ENCODE measurements around the gene ARMC9. TPM values are rescaled to one million over a fixed set of nuclear protein-coding genes. Genes with fewer than 3 reads are reported as not detected.
A peak's percentile ranks its signal among the peaks of the same experiment; 100 is the strongest.
"Not testable (repeated sequence)": the region's sequence is repeated elsewhere in the genome, so short reads cannot be mapped to it uniquely, and the experiment has no call there.

ARMC9 gene
- total and polyA plus RNA-seq, 11 donors: 0.95 to 4.7 (median 2.4) TPM

DNA sequence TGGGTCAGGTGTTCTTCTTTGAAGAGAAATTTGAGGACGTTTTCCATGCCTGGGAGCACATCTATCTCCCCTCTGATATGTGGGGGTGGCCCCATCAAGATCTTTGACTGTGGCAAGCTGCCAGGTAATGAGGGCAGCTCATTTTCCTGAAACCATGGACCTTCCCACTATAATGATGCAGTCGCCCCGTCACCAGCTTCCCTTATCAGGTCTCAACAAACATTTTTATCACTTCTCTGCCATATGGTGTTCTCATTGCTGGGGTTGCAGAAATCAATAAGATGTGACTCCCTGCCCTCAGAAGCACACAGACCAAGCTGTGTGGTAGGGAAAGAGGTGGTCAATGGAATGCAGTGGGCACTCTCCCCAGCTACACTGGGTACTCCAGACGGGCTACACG lies 148.7 kb downstream of the ARMC9 start:
- 81 to 86% (median 83%) methylated on average over 5 of the region's 5 CpGs for WGBS, 4 donors
- intact Hi-C loops (cut with DNase I): no loop called here
- Histone ChIP-seq H3K4me1 (peaks cover 0 to 28% (median 0%) of the 10 kb centered on the region in 12 donors), H3K27me3 (no peaks in the 10 kb centered on the region), H3K27ac (no peak overlapping the region), H3K9me3 (no peaks in the 10 kb centered on the region), H3K4me3 (no peak overlapping the region), H3K36me3 (peaks cover 0 to 4% (median 0%) of the 10 kb centered on the region in 9 donors)
- peak in 1 of 5 donors; percentile 5 for DNase-seq
- no peak for TF ChIP-seq CTCF (IDR thresholded peaks at IDR 0.05)
- TF ChIP-seq POLR2A (IDR thresholded peaks at IDR 0.05): no peak
- ATAC-seq: no peak

- WGBS, 4 donors: 97 to 100% (median 98%) methylated on average over 1 of the region's 1 CpG
- TF ChIP-seq CTCF (IDR thresholded peaks at IDR 0.05) (no peak), POLR2A (IDR thresholded peaks at IDR 0.05) (no peak)
- Histone ChIP-seq H3K27ac (no peak overlapping the region), H3K4me3 (no peak overlapping the region), H3K4me1 (peaks cover 0 to 27% (median 0%) of the 10 kb centered on the region in 12 donors), H3K27me3 (no peaks in the 10 kb centered on the region), H3K9me3 (no peaks in the 10 kb centered on the region), H3K36me3 (peaks cover 0 to 4% (median 0%) of the 10 kb centered on the region in 9 donors)
- intact Hi-C loops (cut with DNase I): no loop called here
- DNase-seq (no peak), ATAC-seq (no peak)
These were observed 149.2 kb downstream of the ARMC9 start for GRCh38 chr2:231347638-231348037.

DNA sequence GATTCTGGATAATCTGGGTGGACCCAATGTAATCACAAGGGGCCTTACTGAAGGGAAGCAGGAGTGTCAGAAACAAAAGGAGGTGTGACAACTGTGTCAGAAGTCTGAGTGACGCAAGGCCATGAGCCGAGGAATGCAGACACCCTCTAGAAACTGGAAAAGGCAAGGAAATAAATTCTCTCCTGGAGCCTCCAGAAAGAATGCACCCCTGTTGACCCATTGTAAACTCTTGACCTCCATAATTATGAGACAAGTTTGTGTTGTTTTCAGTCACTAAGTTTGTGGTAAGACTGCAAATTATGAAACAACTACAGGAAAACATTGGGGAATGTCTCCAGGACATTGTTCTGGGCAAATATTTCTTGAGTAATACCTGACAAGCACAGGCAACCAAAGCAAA lies 149.7 kb downstream of the ARMC9 start:
- H3K4me1 ChIP-seq: peaks cover 0 to 22% (median 0%) of the 10 kb centered on the region in 12 donors
- TF ChIP-seq CTCF (IDR thresholded peaks at IDR 0.05): no peak
- no peak for TF ChIP-seq POLR2A (IDR thresholded peaks at IDR 0.05)
- intact Hi-C loops (cut with DNase I): no loop called here
- H3K27me3 ChIP-seq: no peaks in the 10 kb centered on the region
- 80 to 84% (median 81%) methylated on average over 2 of the region's 2 CpGs for WGBS, 4 donors
- peaks cover 0 to 4% (median 0%) of the 10 kb centered on the region in 9 donors for H3K36me3 ChIP-seq
- peak overlapping the region in 2 of 12 donors; percentile 11 to 33 for H3K27ac ChIP-seq
- ATAC-seq (no peak), DNase-seq (no peak)
- no peaks in the 10 kb centered on the region for H3K9me3 ChIP-seq
- H3K4me3 ChIP-seq: no peak overlapping the region

DNA sequence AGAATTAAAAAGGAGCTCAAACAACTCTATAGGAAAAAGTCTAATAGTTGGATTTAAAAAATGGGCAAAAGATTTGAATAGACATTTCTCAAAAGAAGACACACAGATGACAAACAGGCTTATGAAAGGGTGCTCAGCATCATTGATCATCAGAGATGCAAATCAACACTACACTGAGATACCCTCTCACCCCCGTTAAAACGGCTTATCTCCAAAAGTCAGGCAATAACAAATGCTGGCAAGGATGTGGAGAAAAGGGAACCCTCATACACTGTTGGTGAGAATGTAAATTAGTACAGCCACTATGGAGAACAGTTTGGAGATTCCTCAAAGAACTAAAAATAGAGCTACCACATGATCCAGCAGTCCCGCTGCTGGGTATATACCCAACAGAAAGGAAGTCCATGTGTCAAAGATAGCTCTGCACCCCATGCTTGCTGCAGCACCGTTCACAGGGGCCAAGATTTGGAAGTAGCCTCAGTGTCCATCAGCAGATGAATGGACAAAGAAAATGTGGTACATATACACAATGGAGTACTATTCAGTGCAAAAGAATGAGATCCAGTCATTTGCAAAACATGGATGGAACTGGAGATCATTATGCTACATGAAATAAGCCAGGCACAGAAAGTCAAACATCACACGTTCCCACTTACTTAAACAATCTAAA lies 150.4 kb downstream of the ARMC9 start:
- DNase-seq (peak in 1 of 5 donors; percentile 7), ATAC-seq (peak; percentile 51 to 73 (median 60))
- Histone ChIP-seq H3K4me3 (no peak overlapping the region), H3K36me3 (peaks cover 0 to 4% (median 0%) of the 10 kb centered on the region in 9 donors), H3K27me3 (no peaks in the 10 kb centered on the region), H3K9me3 (no peaks in the 10 kb centered on the region), H3K4me1 (peaks cover 0 to 15% (median 0%) of the 10 kb centered on the region in 12 donors), H3K27ac (peak overlapping the region in 3 of 12 donors; percentile 11 to 33 (median 11))
- TF ChIP-seq CTCF (IDR thresholded peaks at IDR 0.05) (no peak), POLR2A (IDR thresholded peaks at IDR 0.05) (no peak)
- intact Hi-C loops (cut with DNase I): no loop called here
- WGBS, 4 donors: 33 to 45% (median 41%) methylated on average over 5 of the region's 5 CpGs

DNA sequence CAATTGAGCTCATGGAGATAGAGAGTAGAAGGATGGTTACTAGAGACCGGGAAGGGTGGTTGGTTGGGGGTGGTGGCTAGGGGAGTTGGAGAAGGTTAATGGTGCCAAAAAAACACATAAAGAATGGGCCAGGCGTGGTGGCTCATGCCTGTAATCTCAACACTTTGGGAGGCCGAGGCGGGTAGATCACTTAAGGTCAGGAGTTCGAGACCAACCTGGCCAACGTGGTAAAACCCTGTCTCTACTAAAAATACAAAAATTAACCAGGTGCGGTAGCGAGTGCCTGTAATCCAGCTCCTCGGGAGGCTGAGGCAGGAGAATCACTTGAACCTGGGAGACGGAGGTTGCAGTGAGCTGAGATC lies 150.9 kb downstream of the ARMC9 start:
- H3K27me3 ChIP-seq; H3K4me3 ChIP-seq; H3K36me3 ChIP-seq; intact Hi-C loops (cut with DNase I); DNase-seq; ATAC-seq; H3K9me3 ChIP-seq: not testable (repeated sequence)
- Histone ChIP-seq H3K27ac (peak overlapping the region in 3 of 12 donors; percentile 11 to 33 (median 11)), H3K4me1 (peaks cover 0 to 14% (median 0%) of the 10 kb centered on the region in 12 donors)
- WGBS, 4 donors: 69 to 78% (median 75%) methylated on average over 10 of the region's 10 CpGs

Data from heart left ventricle (tissue), 16 donors.